GM21381 (cell line): ENCODE data around the gene CGRRF1.

ENCODE experiments used
- ATAC-seq: cut with Tn5 transposase; IDR thresholded peaks from one replicate; pipeline ENCODE4 v1.9.1; 2021; ENCODE audit warnings: mild to moderate bottlenecking, moderate library complexity; ENCODE audit not compliant: unreplicated experiment

Gene CGRRF1

GRCh38 chr14:54547583-54547982, 37.9 kb downstream of the CGRRF1 start:
- no peak for ATAC-seq

- ATAC-seq = no peak
Observed at GRCh38 chr14:54548491-54548890, 38.8 kb downstream of the CGRRF1 start.

- ATAC-seq = no peak
Observed at GRCh38 chr14:54549862-54550261, 40.2 kb downstream of the CGRRF1 start.

- ATAC-seq = no peak
Observed at GRCh38 chr14:54550514-54550913, 40.8 kb downstream of the CGRRF1 start.

- no peak for ATAC-seq
Observed at GRCh38 chr14:54554401-54554800, 44.7 kb downstream of the CGRRF1 start.

- ATAC-seq = no peak
Observed at GRCh38 chr14:54555651-54556050, 45.9 kb downstream of the CGRRF1 start.

- ATAC-seq = no peak
Observed at GRCh38 chr14:54556535-54556934, 46.8 kb downstream of the CGRRF1 start.

GRCh38 chr14:54562334-54562733, 52.6 kb downstream of the CGRRF1 start:
- no peak for ATAC-seq

GRCh38 chr14:54564071-54564867, 54.6 kb downstream of the CGRRF1 start:
- no peak for ATAC-seq

- ATAC-seq = peak; percentile 39
Observed at GRCh38 chr14:54564868-54565784, 55.4 kb downstream of the CGRRF1 start.

GRCh38 chr14:54565785-54566409, 56.2 kb downstream of the CGRRF1 start:
- ATAC-seq = peak; percentile 49

- peak; percentile 30 for ATAC-seq
Observed at GRCh38 chr14:54566410-54567223, 56.9 kb downstream of the CGRRF1 start, which contains the start of gene SAMD4A. Gene SAMD4A (plus strand): TSS chr14:54567128. CDS start chr14:54567917, 789 bp downstream.

GRCh38 chr14:54567224-54567638, 57.5 kb downstream of the CGRRF1 start:
- ATAC-seq = peak; percentile 0

- ATAC-seq = peak; percentile 17
Observed at GRCh38 chr14:54567639-54568561, 58.2 kb downstream of the CGRRF1 start.

GRCh38 chr14:54568821-54569595, 59.3 kb downstream of the CGRRF1 start:
- ATAC-seq = no peak

GRCh38 chr14:54570047-54570446, 60.3 kb downstream of the CGRRF1 start:
- no peak for ATAC-seq

GRCh38 chr14:54570631-54571415, 61.1 kb downstream of the CGRRF1 start:
- ATAC-seq = no peak

- no peak for ATAC-seq
Observed at GRCh38 chr14:54572316-54572715, 62.6 kb downstream of the CGRRF1 start.
